NT2/D1 (cell line): ENCODE data around the gene RNF152.

Experiments used
- SUZ12 ChIP-seq: IDR thresholded peaks from 2 replicates; pipeline ENCODE4 v1.6.1; 2011; ENCODE audit not compliant: insufficient read length, insufficient read depth; ENCODE audit errors: extremely low read depth
- YY1 ChIP-seq: IDR thresholded peaks from 2 replicates; pipeline ENCODE4 v1.6.1; 2011; ENCODE audit not compliant: insufficient read length, insufficient read depth
- ZNF274 ChIP-seq: IDR thresholded peaks from 2 replicates; pipeline ENCODE4 v1.6.1; 2011; ENCODE audit warnings: mild to moderate bottlenecking, low read depth, low read length

DNA sequence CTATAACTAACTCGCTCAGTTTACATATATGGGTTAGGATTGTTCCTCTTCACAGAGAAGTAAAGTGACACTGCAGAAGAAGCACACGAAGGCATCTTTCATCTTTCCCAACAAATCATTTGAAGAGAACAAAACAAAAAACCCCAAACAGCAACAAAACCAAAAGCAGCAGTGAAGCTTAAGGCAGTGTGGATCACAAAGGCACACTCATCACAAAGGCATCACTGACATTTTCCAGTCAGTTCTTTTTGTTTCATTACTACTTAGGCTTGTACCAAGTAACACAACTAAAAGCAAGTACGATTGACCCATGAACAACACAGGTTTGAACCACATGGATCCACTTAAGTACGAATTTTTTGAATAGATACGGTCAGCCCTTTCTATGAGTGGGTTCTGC is 75.7 kb downstream of the RNF152 start:
- no peak for TF ChIP-seq YY1
- TF ChIP-seq SUZ12 = no peak
- no peak for TF ChIP-seq ZNF274
